Activated T-helper 17 cell treated with anti-CD3 and anti-CD28 coated beads, Interleukin-2, amount 50 U/mL, for 72 hours (primary cell): Measurements from ENCODE around the gene BRD1. TPM values are rescaled to one million over a fixed set of nuclear protein-coding genes. Genes with fewer than 3 reads are reported as not detected.
A peak's percentile ranks its signal among the peaks of the same experiment; 100 is the strongest.
"Not testable (repeated sequence)": the region's sequence is repeated elsewhere in the genome, so short reads cannot be mapped to it uniquely, and the experiment has no call there.

ENCODE experiments used
- ATAC-seq: fragments of 150-1000 bp; cut with Tn5 transposase; replicated peaks from 2 replicates; pipeline ENCODE4 v1.10.0; 2021; ENCODE audit warnings: mild to moderate bottlenecking, moderate library complexity
- H3K27ac Mint-ChIP-seq: one replicate; pipeline ENCODE4 v1.8.0; 2022; ENCODE audit warnings: mixed read lengths
- H3K27me3 Mint-ChIP-seq: one replicate; pipeline ENCODE4 v1.8.0; 2022; ENCODE audit warnings: mixed read lengths
- H3K36me3 Mint-ChIP-seq: one replicate; pipeline ENCODE4 v1.8.0; 2022; ENCODE audit warnings: low read depth, mild to moderate bottlenecking, mixed read lengths
- H3K4me1 Mint-ChIP-seq: one replicate; pipeline ENCODE4 v1.8.0; 2022; ENCODE audit warnings: mixed read lengths
- H3K4me3 Mint-ChIP-seq: one replicate; pipeline ENCODE4 v1.8.0; 2022; ENCODE audit warnings: mild to moderate bottlenecking, mixed read lengths
- H3K9me3 Mint-ChIP-seq: one replicate; pipeline ENCODE4 v1.8.0; 2022; ENCODE audit warnings: mixed read lengths
- total RNA-seq, 2 donors: library from RNA; stranded (reverse); gene quantifications; one replicate each; pipeline ENCODE4 v1.2.3, GENCODE V29; 2022

BRD1 gene
- total RNA-seq, 2 donors from 2014 or later, result 43.4 to 43.8 TPM

DNA sequence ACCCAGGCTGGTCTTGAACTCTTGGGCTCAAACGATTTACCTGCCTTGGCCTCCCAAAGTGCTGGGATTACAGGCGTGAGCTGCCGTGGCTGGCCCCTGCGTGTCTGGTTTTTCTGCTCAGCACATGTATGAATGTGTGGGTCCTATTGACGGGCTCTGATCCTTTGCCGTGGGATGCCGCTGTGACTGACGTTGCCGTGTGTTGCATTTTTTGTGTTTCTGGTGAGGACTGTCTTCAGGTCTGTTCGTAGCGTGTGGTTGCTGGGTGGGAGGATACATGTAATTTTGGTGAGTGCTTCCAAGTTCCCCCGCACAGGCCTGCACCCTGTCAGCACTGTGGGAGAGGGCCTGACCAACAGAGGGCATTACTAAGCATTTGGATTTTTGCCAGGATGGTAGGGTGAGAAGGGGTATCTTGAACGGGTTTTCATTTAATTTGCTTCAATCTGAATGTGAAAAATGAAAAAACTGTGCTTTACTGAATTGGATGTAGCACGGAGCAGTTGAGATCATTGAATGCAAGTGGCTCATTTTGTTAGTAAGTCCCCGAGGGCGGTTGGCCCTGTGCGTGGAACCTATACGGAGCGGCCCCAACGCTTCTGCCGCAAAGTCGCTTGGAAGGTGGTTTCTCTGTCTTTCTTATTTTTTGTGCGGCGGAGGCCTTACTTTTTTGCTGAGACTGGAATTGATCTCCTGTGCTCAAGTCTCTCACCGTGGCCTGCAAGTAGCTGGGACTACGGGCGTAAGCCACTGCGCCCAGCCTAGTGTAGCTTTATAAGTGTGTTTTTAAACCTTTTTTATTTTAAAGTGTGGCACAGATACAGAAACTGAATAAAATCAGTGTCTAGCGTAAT, 34.2 kb upstream of the BRD1 start:
- H3K27me3 Mint-ChIP-seq, result no peaks in the 10 kb centered on the region
- peak overlapping the region; percentile 38 for H3K27ac Mint-ChIP-seq
- no peaks in the 10 kb centered on the region for H3K9me3 Mint-ChIP-seq
- H3K4me3 Mint-ChIP-seq, result no peak overlapping the region
- ATAC-seq, result no peak
- peaks cover 35% of the 10 kb centered on the region for H3K4me1 Mint-ChIP-seq
- peaks cover 15% of the 10 kb centered on the region for H3K36me3 Mint-ChIP-seq

DNA sequence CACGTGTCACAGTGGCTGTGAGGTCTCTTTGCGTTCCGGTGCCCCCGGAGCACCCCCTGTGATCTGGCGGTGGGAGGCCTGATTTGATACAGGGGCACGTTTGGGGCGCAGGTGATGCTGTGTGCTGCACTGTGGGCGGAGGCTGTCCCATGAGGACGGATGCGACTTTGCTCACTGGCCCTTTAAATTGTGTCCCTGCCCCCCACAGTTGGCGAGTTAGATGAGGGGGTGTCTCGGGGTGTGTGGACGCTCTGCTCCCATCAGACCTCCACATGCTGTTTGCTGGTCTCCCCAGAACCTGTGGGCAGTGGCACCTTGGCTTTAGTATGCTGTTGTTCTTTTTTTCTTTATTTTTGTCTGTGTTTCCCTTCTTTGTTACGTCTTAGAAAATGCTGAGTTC, 31.2 kb upstream of the BRD1 start:
- Mint-ChIP-seq H3K27me3 (no peaks in the 10 kb centered on the region), H3K4me3 (no peak overlapping the region), H3K27ac (peak overlapping the region; percentile 15), H3K9me3 (no peaks in the 10 kb centered on the region), H3K36me3 (peaks cover 5% of the 10 kb centered on the region), H3K4me1 (peaks cover 28% of the 10 kb centered on the region)
- no peak for ATAC-seq

DNA sequence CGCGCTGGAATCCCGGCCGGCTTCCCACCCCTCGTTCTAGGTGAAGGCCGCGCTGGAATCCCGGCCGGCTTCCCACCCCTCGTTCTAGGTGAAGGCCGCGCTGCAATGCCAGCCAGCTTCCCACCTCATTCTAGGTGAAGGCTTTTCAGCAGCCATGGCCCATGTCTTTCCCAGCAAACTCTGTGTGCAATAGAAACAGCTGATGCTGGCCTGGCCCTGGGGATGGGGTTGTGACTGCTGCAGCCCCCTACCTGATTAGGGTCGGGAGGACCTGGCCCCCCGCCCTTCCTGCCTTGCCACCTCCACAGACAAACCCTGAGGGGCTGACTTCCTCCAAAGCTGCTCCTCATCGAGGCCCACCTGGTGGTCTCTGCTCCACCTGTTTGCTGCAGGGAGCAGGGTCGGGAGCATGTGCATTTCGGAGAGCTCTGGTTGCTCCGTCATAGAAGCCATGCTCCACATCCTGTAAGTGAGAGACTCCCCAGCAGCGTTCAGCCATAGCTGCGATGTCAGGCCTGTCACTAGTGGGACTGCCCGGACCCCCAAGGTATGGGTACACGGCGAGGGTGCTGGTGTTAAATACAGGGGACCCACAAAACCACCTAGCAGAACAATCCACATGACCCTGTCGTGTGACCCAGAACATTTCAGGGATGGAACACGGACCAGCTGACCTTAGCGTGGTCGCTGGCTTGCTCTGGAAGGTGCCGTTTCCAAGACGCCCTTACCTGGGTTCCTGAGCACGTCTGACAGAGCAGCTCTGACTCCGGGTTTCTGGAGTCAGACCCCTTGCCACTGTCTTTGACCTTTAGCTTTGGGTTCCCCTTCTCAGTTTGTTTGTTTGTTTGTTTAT, 29.3 kb upstream of the BRD1 start:
- Mint-ChIP-seq H3K4me3 (no peak overlapping the region), H3K27me3 (no peaks in the 10 kb centered on the region), H3K36me3 (peaks cover 5% of the 10 kb centered on the region), H3K9me3 (no peaks in the 10 kb centered on the region), H3K4me1 (peaks cover 24% of the 10 kb centered on the region), H3K27ac (no peak overlapping the region)
- no peak for ATAC-seq

DNA sequence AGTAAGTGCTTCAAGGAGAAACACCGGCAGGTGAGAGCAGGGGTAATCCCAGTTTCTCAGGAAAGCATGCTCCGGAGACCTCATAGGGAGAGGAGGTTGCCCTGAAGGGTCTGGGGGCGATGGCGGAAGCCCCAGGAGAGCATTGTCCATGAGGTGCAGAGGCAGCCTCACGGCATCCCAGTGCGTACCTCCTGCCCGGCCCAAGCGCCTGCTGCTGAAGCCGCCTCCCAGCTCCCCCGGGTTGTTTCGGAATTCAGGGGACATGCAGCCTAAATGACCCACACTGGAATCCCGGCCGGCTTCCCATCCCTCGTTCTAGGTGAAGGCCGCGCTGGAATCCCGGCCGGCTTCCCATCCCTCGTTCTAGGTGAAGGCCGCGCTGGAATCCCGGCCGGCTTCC, 28.7 kb upstream of the BRD1 start:
- H3K4me1 Mint-ChIP-seq, result peaks cover 24% of the 10 kb centered on the region
- H3K4me3 Mint-ChIP-seq, result peak overlapping the region; percentile 98
- no peaks in the 10 kb centered on the region for H3K27me3 Mint-ChIP-seq

DNA sequence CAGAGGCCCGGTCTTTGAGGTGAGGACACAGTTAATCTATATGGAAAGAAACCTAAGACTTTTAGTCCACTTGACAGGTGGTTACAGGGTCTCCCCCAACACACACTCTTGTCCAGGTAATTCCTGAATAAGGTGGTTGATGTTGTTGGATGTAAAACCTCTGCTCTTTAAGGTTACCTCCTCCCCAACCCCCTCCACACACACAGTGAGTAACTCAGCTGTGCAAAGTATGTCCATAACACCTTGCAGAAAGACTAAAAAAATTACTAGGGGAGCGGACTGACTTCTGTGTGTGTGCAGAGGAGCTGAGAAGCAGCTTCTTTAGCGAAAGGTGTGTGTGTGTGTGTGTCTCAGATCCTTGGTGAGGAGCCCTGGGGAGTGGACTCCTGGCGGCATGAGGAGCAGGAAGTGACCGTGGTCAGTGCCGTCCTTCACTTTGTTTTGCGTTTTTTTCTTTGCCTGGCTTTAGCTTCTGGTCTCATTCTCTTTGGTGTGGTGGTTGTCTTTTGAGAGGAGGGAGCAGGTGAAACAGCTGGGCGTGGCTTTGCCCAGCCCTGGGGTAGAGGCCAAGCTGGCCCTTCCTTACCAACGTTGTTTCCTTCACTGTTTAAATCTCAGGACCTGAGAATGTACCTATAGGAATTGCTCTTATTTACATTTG, 27.7 kb upstream of the BRD1 start:
- Mint-ChIP-seq H3K9me3 (no peaks in the 10 kb centered on the region), H3K27me3 (no peaks in the 10 kb centered on the region), H3K4me1 (peaks cover 25% of the 10 kb centered on the region), H3K27ac (peak overlapping the region; percentile 91), H3K36me3 (peaks cover 5% of the 10 kb centered on the region), H3K4me3 (peak overlapping the region; percentile 98)
- ATAC-seq, result no peak

More for the DNA sequence above, 28.7 kb upstream of the BRD1 start:
- H3K27ac Mint-ChIP-seq, result peak overlapping the region; percentile 91
- ATAC-seq, result no peak
- peaks cover 5% of the 10 kb centered on the region for H3K36me3 Mint-ChIP-seq
- H3K9me3 Mint-ChIP-seq, result no peaks in the 10 kb centered on the region

DNA sequence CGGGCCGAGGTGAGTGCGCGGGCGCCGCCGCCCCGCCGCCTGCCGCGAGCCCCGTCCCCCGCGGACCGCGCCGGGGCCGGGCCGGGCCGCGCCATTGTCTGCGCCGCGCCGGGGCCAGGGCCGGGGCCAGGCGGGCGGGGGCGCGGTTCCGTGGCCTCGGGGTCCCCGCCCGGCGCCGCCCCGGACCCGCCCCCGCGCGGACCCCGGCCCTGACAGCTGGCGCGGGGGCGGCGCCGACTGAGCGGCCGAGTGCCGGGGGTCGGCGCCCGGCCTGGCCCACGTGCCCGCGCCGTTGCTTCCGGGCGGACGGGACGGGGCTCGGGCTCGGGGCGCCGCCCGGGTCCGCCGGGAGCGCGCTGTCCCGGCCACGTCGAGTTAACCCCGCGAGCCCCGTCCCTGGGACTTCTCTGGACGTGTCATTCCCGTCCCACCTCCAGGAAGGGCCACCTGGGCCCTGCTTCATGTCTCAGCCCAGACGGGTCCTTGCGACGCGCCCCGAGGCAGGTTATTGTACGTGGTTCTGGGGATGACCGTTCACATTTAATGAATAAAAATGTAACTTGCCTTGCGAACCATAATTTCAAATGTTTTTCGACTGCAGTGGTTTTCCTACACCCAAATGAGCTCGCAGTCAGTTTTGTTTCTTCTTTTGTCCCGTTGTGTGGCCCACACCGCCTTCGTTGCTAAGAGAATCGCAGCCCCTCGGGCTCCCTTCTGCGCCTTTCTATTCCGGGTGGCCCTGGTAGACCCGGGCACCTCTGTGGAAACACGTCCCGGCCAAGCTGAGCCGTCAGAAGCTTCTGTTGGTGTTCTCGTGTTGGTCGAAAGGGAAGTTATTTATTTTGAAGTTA, 26.5 kb upstream of the BRD1 start:
- Mint-ChIP-seq H3K4me3 (peak overlapping the region; percentile 98), H3K4me1 (peaks cover 24% of the 10 kb centered on the region)

DNA sequence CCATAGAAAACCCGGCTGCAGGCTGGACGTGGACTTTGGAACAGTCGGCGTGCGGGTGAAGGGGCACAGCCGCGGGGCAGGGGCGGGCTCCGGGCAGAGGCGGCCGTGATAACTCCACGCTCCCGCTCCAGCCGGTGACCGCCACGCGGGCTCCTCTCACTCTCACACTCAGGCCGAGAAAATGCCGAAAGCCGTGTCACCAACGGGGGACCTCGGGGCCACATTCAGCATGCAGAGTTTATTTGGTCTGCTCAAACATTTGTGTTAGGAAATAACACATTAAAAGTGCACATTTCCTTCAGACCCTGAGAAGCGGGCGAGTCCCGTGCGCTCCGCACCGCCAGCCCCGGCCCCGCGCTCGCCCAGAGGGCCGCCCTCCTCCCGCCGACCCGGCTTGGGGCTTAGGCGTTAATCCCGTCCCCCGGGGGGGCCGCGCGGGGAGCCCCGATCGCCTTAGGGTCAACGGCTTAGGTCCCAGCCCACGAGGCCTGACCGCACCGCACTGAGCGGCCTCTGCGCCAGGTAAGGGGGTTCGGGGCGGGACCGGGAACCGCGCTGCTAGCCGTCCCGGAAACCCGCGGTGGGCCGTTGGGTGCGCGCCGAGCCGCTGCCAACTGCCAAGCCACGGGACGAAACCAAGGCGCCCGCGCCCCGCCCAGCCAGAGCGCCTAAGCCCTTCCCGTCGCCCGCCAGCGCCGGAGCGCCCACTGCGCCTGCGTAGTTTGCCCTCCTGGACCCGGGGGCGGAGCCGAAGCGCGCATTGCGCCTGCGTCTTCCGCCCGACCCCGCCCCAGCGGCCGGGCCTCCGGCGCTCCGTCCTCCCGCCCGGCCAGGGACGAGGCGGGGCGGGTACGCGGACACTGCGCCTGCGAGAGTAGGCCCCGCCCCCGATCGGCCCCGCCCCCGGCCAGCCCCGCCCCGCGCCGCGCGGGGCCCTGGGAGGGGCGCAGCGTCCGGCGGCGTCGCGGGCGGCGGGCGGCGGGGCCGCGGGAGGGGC, 25.5 kb upstream of the BRD1 start, which contains the start of gene ZBED4:
Gene ZBED4, plus strand, starts transcription at position 947 of the 997 bp plus-strand sequence. CDS start 29,819 bp downstream, outside the sequence.
- Mint-ChIP-seq H3K27ac (peak within 1 kb of the TSS; percentile 91), H3K36me3 (peaks cover 5% of the 10 kb centered on the region), H3K4me1 (peaks cover 19% of the 10 kb centered on the region), H3K4me3 (peak within 1 kb of the TSS; percentile 98), H3K27me3 (no peaks in the 10 kb centered on the region), H3K9me3 (no peaks in the 10 kb centered on the region)
- ATAC-seq, result peak; percentile 86

More for the DNA sequence above, 26.5 kb upstream of the BRD1 start:
- no peaks in the 10 kb centered on the region for H3K9me3 Mint-ChIP-seq
- peaks cover 5% of the 10 kb centered on the region for H3K36me3 Mint-ChIP-seq
- H3K27me3 Mint-ChIP-seq, result no peaks in the 10 kb centered on the region
- ATAC-seq, result peak; percentile 40
- H3K27ac Mint-ChIP-seq, result peak overlapping the region; percentile 91

DNA sequence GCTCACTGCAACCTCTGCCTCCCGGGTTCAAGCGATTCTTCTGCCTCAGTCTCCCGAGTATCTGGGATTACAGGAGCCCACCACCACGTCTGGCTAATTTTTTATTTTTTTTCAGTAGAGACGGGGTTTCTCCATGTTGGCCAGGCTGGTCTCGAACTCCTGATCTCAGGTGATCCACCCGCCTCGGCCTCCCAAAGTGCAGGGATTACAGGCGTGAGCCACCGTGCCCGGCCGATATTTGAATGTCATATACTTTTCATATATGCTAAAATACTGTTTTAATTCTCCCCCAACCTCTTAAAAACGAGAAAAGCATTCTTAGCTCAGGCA, 24.9 kb upstream of the BRD1 start:
- H3K9me3 Mint-ChIP-seq, H3K36me3 Mint-ChIP-seq, ATAC-seq, H3K27ac Mint-ChIP-seq, H3K27me3 Mint-ChIP-seq: not testable (repeated sequence)
- H3K4me1 Mint-ChIP-seq, result peaks cover 19% of the 10 kb centered on the region
- H3K4me3 Mint-ChIP-seq, result peak overlapping the region; percentile 64

DNA sequence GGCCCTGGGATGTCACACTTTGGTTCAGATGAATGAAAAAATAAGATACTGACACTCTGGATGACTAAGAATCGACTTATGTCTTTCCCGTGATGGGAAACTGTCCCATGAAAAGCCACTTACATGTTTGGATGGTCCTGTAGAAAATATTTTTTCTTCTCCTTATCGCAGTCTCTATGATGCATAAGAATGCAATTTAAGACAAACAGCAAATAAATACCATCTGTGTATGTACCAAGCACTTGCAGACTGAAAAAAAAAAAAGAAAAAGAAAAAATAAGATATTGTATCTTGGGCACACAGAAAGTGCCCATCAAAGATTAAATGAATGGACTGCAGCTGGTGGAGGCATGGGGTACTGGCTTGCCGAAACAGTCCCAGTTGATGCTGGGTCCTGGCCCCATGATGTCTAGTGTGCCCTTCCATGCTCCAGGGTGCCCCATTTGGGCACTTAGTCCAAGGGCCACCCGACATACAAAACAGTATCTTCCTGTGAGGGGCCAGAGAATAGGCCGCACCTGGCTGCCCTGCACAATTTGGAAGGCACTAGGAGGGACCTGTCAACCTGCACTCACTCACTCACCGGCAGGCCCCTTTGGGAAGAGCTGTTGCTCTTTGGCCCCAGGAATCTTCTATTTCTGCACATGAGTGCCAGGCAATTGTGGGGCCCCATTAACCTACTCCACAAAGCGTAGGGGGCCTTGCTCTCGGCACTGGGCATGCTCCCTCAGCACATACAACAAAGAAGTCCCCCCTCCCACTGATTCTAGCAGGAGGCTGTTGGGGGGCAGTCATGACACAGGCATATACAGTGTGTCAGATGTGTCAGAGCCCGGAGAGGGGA, 23.5 kb upstream of the BRD1 start:
- Mint-ChIP-seq H3K9me3 (no peaks in the 10 kb centered on the region), H3K4me1 (peaks cover 18% of the 10 kb centered on the region), H3K4me3 (peak overlapping the region; percentile 64), H3K27me3 (no peaks in the 10 kb centered on the region), H3K27ac (peak overlapping the region; percentile 48), H3K36me3 (peaks cover 5% of the 10 kb centered on the region)
- ATAC-seq, result no peak

DNA sequence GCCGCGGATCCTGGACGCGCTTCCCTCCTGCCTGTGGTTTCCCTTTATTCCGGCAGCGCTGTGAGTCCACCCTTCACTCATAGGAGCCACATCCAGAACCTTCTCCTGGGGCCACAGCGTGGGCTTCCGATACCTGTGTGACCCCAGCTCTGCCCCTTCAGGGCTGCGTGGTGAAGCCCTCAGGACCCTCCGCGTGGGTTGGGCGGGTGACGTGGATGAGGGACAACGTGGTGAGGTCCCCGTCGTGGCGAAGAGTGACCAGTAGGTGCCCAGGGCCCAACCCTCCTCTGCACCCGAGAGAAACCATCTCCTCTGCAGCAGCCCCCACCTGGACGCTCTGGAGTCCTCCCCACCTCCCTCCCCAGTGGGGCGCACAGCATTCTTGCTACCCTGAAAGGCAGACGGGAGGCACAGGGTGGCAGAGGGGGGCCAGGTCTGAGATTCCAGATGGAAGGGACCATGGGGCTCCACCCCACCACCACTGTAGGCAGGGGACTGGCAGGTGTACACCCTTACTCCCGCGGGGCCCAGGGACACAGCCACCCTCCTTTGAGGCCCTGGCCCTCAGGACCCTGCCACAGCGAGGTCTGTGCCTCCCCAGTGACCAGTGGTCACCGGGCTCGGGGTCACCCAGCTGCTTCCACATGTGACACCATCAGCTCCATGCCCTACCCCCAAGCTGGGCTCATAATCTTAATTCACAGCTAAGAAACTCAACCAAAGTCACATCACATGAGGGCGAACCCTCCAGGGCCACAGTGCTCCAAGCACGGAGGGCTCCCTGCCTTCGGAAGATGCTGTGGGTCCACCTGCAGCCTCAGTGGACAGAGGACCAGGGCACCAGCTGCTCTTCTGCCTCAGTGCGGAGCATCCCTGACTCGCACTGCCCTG, 22.6 kb upstream of the BRD1 start:
- H3K4me3 Mint-ChIP-seq, result peak overlapping the region; percentile 64
- no peaks in the 10 kb centered on the region for H3K9me3 Mint-ChIP-seq
- H3K27ac Mint-ChIP-seq, result no peak overlapping the region
- peaks cover 5% of the 10 kb centered on the region for H3K36me3 Mint-ChIP-seq
- no peaks in the 10 kb centered on the region for H3K27me3 Mint-ChIP-seq
- ATAC-seq, result no peak
- H3K4me1 Mint-ChIP-seq, result peaks cover 9% of the 10 kb centered on the region

DNA sequence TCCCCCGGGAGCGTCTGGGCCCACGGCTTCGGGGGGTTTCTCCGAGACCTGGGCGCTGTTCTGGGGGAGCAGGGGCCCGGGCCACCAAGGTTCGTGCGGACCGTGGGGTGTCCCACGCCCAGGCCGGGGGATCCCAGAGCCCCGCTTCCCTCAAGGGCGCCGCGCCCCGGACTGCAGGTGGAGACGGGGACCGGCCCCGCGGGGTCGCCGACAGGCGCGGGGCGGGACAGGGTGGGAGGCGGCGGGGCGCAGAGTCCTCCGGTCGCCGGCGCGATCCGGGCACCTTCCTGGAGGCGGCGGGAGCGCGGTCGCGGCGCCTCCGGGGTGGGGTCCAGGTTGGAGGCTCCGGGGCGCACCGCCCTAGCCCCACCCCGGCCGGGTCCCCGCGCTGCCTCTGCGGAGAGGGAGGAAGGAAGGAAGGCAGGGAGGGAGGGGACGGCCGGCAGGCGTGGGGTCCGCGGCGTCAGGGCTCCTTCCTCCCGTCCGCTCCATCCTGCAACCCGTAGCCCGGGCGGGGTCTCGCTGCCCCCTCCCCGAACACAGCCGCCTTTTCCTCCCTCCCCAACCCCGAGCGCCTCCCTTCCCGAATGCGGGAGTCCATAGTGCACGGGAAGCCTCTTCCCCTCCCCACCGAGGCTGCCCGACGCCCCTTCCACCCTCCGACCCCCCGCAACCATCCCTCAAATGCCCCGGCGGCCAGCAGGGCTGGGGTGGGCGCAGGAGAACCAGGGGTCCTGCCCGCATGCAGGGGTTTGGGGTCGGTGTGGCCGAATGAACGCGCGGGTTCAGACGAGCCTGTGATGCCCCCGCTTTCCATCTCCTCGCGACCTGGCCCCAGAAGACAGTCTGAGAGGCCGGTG, 21.7 kb upstream of the BRD1 start:
- Mint-ChIP-seq H3K9me3 (no peaks in the 10 kb centered on the region), H3K4me1 (peaks cover 6% of the 10 kb centered on the region), H3K27ac (no peak overlapping the region), H3K36me3 (peaks cover 1% of the 10 kb centered on the region), H3K27me3 (no peaks in the 10 kb centered on the region), H3K4me3 (peak overlapping the region; percentile 64)
- no peak for ATAC-seq
